ENCODE data around the gene ADARB1.

Gene ADARB1

DNA sequence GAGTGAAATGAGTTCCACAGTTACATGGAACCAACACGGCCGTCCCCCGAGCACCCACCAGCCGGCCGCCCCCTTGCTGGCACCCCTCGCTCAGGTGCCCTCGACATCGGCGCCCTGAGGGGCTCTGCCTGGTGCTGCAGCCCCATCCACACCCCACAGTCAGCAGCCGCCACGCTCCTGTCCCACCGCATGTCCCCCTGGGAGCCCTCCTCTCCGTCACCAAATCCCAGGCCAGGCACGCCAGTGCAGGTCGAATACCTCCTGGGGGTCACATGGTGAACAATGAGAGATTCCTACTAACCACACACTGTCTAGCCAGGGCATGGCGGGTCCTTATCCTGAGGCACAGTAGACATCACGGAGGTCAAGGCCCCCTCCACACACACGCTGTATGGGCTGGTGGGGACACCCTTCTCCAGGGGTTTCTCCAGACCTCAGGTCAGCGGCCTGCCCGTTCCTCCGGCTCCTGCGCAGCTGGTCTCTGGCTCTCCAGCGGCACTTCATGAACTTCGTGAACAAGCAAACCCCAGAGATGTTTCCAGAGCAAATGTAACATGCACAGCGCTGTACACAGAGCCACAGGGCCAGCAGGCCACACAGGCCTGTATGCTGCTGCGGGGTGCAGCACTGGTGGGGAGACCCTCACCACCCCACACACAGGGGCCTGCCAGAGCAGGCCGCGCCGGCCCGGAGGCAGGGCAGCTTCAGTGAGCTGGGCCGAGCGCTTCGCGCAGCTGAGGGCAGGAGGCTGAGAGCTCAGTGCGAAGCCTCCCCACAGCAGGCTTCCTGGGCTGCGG, 191.5 kb downstream of the ADARB1 start:
- Histone ChIP-seq H3K79me2 (ENCODE audit: insufficient read depth, low read length) (no peaks in the 10 kb centered on the region), H2AFZ (ENCODE audit: low read depth, low read length, severe bottlenecking) (no peak overlapping the region), H3K4me2 (ENCODE audit: low read depth, low read length, poor library complexity, severe bottlenecking) (no peak overlapping the region), H3K36me3 (ENCODE audit: low read length) (peaks cover 3% of the 10 kb centered on the region), H3K9me2 (replicated peaks; ENCODE audit: insufficient read depth, low read length) (no peaks in the 10 kb centered on the region), H3F3A (ENCODE audit: insufficient read depth) (no peaks in the 10 kb centered on the region), H3K9me3 (ENCODE audit: insufficient read depth, low read length) (peaks cover 5% of the 10 kb centered on the region; the same call in 1 of the 2 replicates), H4K20me1 (ENCODE audit: low read depth, low read length) (no peaks in the 10 kb centered on the region), H3K27ac (ENCODE audit: low read depth, low read length) (no peak overlapping the region), H3K9ac (ENCODE audit: low read length) (no peak overlapping the region), H3K27me3 (ENCODE audit: low read length) (no peaks in the 10 kb centered on the region), H3K4me3 (ENCODE audit: insufficient read depth, low read length, poor library complexity, severe bottlenecking) (no peak overlapping the region)
- no peak for TF ChIP-seq EZH2phosphoT487 (conservative IDR thresholded peaks at IDR 0.05; ENCODE audit: low read length)

DNA sequence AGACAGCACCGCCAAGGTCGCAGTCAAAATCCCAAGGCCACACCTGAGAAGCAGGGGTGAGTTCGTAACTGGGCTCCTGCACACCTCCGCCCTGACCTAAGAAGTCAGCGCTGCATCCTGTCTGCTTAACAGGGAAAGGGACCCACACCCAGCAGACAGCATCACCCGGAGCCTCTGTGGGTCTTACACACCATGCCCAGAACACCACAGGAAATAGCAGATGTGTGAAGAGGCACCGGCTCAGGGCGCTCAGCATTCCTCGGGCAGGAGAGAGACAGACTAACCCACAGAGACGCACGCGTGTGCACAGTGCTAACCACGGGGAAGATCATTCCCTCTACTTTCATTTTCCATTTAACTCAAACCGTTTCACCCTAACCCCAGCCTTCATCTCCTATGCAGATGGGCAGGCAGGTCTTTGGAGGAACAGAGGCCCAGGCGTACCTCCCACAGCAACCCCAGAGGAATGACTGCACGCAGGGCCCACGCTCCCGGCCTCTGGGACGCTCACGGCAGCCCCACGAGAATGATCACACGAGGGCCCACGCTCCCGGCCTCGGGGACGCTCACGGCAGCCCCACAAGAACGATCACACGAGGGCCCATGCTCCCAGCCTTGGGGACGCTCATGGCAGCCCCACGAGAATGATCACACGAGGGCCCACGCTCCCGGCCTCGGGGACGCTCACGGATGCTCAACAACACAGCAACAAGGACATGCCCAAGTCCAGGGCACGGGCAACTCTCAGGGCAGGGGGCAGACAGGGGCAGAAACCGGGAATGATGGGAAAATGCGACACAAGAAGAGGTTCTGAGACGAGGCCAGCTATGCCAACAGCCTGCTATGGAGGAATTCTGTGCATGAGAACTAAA, 192.4 kb downstream of the ADARB1 start:
- H3K79me2 ChIP-seq (ENCODE audit: insufficient read depth, low read length) = no peaks in the 10 kb centered on the region
- no peaks in the 10 kb centered on the region for H3K9me2 ChIP-seq (replicated peaks; ENCODE audit: insufficient read depth, low read length)
- H3K4me2 ChIP-seq (ENCODE audit: low read depth, low read length, poor library complexity, severe bottlenecking) = no peak overlapping the region
- H3K27ac ChIP-seq (ENCODE audit: low read depth, low read length) = no peak overlapping the region
- H3F3A ChIP-seq (ENCODE audit: insufficient read depth) = no peaks in the 10 kb centered on the region
- peaks cover 11% of the 10 kb centered on the region for H3K36me3 ChIP-seq (ENCODE audit: low read length)
- TF ChIP-seq, protein P1, sequence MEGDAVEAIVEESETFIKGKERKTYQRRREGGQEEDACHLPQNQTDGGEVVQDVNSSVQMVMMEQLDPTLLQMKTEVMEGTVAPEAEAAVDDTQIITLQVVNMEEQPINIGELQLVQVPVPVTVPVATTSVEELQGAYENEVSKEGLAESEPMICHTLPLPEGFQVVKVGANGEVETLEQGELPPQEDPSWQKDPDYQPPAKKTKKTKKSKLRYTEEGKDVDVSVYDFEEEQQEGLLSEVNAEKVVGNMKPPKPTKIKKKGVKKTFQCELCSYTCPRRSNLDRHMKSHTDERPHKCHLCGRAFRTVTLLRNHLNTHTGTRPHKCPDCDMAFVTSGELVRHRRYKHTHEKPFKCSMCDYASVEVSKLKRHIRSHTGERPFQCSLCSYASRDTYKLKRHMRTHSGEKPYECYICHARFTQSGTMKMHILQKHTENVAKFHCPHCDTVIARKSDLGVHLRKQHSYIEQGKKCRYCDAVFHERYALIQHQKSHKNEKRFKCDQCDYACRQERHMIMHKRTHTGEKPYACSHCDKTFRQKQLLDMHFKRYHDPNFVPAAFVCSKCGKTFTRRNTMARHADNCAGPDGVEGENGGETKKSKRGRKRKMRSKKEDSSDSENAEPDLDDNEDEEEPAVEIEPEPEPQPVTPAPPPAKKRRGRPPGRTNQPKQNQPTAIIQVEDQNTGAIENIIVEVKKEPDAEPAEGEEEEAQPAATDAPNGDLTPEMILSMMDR (IDR thresholded peaks at IDR 0.05; ENCODE audit: insufficient read depth, low read length, poor library complexity, severe bottlenecking) = no peak
- TF ChIP-seq EZH2phosphoT487 (conservative IDR thresholded peaks at IDR 0.05; ENCODE audit: low read length) = no peak
- no peaks in the 10 kb centered on the region for H4K20me1 ChIP-seq (ENCODE audit: low read depth, low read length)
- no peak overlapping the region for H3K4me3 ChIP-seq (ENCODE audit: insufficient read depth, low read length, poor library complexity, severe bottlenecking)
- H3K9ac ChIP-seq (ENCODE audit: low read length) = no peak overlapping the region
- H2AFZ ChIP-seq (ENCODE audit: low read depth, low read length, severe bottlenecking) = no peak overlapping the region
- H3K27me3 ChIP-seq (ENCODE audit: low read length) = no peaks in the 10 kb centered on the region
- peaks cover 7% of the 10 kb centered on the region; the same call in 1 of the 2 replicates for H3K9me3 ChIP-seq (ENCODE audit: insufficient read depth, low read length)

DNA sequence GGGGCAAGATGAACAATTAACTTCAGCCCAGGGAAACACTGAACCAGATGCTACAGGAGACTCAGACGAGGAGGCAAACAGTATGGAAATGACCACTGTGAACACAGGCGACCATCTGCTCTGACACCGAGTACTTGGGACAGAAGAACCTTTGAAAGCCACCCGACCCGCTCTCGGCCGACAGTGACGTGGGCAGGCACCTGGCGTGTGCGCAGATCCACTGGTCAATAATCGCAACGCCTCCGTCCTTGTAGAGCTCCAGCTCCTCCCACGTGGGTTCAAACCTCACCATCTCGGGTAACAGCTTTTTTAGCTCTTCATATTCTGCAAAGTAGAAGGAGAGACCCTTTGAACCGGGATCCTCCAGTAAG, 193.0 kb downstream of the ADARB1 start:
- H3F3A ChIP-seq (ENCODE audit: insufficient read depth) = no peaks in the 10 kb centered on the region
- no peaks in the 10 kb centered on the region for H3K27me3 ChIP-seq (ENCODE audit: low read length)
- no peak overlapping the region for H3K4me3 ChIP-seq (ENCODE audit: insufficient read depth, low read length, poor library complexity, severe bottlenecking)
- TF ChIP-seq, protein P1 (IDR thresholded peaks at IDR 0.05; ENCODE audit: insufficient read depth, low read length, poor library complexity, severe bottlenecking) = no peak
- TF ChIP-seq EZH2phosphoT487 (conservative IDR thresholded peaks at IDR 0.05; ENCODE audit: low read length) = no peak
- H3K27ac ChIP-seq (ENCODE audit: low read depth, low read length) = no peak overlapping the region
- no peak overlapping the region for H3K4me2 ChIP-seq (ENCODE audit: low read depth, low read length, poor library complexity, severe bottlenecking)
- no peak overlapping the region for H2AFZ ChIP-seq (ENCODE audit: low read depth, low read length, severe bottlenecking)
- no peak overlapping the region for H3K9ac ChIP-seq (ENCODE audit: low read length)
- peaks cover 7% of the 10 kb centered on the region; the same call in 1 of the 2 replicates for H3K9me3 ChIP-seq (ENCODE audit: insufficient read depth, low read length)
- H3K9me2 ChIP-seq (replicated peaks; ENCODE audit: insufficient read depth, low read length) = no peaks in the 10 kb centered on the region
- H3K36me3 ChIP-seq (ENCODE audit: low read length) = peaks cover 12% of the 10 kb centered on the region
- no peaks in the 10 kb centered on the region for H4K20me1 ChIP-seq (ENCODE audit: low read depth, low read length)
- H3K79me2 ChIP-seq (ENCODE audit: insufficient read depth, low read length) = no peaks in the 10 kb centered on the region

All from SU-DHL-6 (cell line).